Nucleus accumbens (tissue), 56 donors: ENCODE data around the gene SELENOS.

ENCODE experiments used
- DNase-seq, 56 donors: peaks; one replicate each; lab custom pipeline; 2025; lab: John Stamatoyannopoulos, UW

SELENOS gene

GRCh38 chr15:101233651-101234280 lies 43.5 kb downstream of the SELENOS start:
- DNase-seq: no peak

GRCh38 chr15:101232677-101233076 lies 44.6 kb downstream of the SELENOS start:
- peak in 1 of 56 donors; percentile 16 for DNase-seq

- no peak for DNase-seq
Measured at GRCh38 chr15:101228313-101228712, 49.0 kb downstream of the SELENOS start.

GRCh38 chr15:101225658-101226057 lies 51.6 kb downstream of the SELENOS start:
- DNase-seq: no peak
